ENCODE results near the gene NUTM2G.
"Not testable (repeated sequence)": the region's sequence is repeated elsewhere in the genome, so short reads cannot be mapped to it uniquely, and the experiment has no call there.

NUTM2G gene, protein sequence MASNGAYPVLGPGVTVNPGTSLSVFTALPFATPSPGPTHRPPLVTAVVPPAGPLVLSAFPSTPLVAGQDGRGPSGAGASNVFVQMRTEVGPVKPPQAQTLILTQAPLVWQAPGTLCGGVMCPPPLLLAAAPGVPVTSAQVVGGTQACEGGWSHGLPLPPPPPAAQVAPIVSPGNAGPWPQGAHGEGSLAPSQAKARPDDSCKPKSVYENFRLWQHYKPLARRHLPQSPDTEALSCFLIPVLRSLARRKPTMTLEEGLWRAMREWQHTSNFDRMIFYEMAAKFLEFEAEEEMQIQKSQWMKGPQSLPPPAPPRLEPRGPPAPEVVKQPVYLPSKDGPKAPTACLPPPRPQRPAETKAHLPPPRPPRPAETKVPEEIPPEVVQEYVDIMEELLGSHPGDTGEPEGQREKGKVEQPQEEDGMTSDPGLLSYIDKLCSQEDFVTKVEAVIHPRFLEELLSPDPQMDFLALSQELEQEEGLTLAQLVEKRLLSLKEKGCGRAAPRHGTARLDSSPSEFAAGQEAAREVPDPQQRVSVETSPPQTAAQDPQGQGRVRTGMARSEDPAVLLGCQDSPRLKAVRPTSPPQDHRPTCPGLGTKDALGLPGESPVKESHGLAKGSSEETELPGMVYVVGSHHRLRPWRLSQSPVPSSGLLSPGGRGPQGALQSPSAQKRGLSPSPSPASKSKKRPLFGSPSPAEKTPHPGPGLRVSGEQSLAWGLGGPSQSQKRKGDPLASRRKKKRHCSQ

DNA sequence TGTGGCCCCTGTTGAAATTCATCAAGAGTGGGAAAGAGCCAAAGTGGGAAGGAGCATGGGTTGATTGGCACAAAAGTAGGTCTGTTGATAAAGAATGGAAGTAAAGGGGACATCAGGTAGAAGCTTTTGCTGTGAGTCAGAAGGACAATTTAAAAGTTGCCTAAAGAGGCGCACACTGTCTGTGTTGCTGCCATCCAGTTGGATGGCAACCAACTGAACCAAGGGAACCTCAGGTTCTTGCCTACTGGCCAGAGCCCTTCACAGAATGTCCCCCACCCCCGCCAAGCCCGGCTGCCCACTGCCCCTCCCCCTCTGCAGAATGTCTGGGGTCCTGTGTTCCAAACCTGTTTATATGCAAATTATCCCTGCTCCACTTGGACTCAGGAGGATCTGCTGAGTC lies at the start of gene NUTM2G:
TSS of gene NUTM2G (plus strand) at position 301 of the 400 bp plus-strand sequence. CDS start 182 bp downstream, outside the sequence.
- not testable (repeated sequence) for DNase-seq (ENCODE audit: extremely low read depth, low read depth)

DNA sequence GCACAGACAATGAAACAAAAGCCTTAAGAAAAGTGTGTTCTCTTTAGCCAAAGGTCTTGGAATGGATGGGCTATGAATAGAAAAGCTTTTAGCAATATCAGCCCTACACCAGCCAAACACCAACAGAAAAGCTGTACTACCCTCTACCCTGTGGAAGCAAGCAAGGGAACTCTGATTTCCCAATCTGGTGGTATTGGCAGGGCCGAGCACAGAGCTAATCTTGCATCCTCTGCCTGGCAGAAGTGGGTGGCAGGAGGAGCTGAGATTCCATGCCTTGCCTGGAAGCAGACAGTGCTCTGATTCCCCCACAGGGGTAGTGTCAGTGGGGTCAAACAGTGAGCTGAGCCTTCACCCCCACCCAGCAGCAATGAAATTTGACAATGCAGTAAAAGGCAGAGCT lies 44.7 kb upstream of the NUTM2G start:
- TF ChIP-seq, protein P1, sequence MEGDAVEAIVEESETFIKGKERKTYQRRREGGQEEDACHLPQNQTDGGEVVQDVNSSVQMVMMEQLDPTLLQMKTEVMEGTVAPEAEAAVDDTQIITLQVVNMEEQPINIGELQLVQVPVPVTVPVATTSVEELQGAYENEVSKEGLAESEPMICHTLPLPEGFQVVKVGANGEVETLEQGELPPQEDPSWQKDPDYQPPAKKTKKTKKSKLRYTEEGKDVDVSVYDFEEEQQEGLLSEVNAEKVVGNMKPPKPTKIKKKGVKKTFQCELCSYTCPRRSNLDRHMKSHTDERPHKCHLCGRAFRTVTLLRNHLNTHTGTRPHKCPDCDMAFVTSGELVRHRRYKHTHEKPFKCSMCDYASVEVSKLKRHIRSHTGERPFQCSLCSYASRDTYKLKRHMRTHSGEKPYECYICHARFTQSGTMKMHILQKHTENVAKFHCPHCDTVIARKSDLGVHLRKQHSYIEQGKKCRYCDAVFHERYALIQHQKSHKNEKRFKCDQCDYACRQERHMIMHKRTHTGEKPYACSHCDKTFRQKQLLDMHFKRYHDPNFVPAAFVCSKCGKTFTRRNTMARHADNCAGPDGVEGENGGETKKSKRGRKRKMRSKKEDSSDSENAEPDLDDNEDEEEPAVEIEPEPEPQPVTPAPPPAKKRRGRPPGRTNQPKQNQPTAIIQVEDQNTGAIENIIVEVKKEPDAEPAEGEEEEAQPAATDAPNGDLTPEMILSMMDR (IDR thresholded peaks at IDR 0.05; ENCODE audit: low read depth, low read length): no peak

DNA sequence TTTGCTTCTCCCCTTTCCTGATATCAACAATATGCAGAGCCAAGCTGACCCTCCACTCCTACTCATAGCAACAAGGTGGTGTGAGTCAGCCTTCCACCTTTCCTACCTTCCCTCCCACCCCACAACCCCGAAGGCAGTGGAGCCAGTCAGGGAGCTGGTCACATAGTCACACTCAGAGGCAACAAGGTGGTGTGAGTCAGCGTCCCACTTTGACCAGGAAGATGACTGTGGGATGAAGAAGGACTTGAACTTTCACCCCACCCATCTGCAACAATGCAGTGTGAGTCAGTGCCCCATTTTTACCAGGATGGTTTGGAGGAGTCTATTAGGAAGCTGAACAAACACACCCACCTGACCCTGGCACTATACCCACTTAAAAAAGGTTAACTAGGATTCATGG lies 44.2 kb upstream of the NUTM2G start:
- TF ChIP-seq, protein P1 (IDR thresholded peaks at IDR 0.05; ENCODE audit: low read depth, low read length): no peak
- no peak for DNase-seq (ENCODE audit: extremely low read depth, low read depth)

More for the DNA sequence above, 44.7 kb upstream of the NUTM2G start:
- DNase-seq (ENCODE audit: extremely low read depth, low read depth): no peak

DNA sequence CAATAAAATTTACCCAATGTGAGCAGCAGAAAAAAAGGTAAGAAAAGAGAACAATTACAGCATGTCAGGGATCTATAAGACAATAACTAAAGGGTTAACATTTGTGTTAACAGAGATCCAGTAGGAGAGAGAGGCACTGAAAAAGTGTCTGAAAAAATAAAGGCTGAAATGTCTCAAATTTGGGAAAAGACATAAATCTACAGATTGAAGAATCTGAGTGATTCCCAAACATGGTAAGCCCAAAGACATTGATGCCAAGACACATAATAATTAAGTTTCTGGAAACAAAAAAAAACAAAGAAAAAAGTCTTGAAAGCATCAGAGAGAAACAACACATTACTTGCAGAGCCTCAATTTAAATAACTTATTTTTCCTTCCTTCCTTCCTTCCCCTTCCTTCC lies 43.2 kb upstream of the NUTM2G start:
- no peak for DNase-seq (ENCODE audit: extremely low read depth, low read depth)
- TF ChIP-seq, protein P1 (IDR thresholded peaks at IDR 0.05; ENCODE audit: low read depth, low read length): no peak

DNA sequence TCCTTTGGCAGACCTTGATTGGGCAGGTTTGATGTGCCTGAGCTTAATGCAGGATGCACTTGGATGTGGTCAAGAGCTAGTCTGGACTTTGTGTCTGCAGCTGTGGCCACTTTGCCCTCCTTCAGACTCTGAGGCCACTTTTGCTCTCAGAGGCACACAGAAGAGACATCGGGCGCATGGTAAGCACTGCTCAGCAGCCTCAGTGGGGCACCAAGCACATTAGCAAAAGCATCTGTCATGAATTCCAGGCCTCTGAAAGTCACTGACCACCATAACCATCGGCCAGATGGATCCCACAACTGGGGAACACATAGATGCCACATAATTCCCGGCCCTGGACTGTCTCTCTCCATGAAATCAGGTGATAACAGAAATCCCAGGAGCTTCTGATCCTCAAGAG lies 40.1 kb upstream of the NUTM2G start:
- TF ChIP-seq, protein P1 (IDR thresholded peaks at IDR 0.05; ENCODE audit: low read depth, low read length): no peak

DNA sequence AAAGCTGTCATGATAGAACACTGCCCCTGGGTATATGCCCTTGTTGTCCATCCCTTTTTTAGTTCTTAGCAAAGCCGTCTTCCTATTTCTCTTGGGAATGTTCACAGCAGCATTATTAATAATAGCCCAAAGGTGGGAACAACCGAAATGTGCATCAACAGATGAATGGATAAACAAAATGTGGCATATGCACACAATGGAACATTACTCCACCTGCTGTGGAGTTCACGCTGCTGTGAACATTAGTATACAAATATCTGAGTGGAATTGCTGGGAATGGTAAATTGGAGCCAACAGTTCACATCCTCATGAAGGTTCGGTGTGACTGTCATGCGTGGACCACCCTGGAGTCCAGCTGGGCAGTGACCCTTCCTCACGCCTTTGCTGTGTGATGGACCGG lies 36.5 kb upstream of the NUTM2G start:
- DNase-seq (ENCODE audit: extremely low read depth, low read depth): no peak
- TF ChIP-seq, protein P1 (IDR thresholded peaks at IDR 0.05; ENCODE audit: low read depth, low read length): no peak

More for the DNA sequence above, 40.1 kb upstream of the NUTM2G start:
- DNase-seq (ENCODE audit: extremely low read depth, low read depth): no peak

DNA sequence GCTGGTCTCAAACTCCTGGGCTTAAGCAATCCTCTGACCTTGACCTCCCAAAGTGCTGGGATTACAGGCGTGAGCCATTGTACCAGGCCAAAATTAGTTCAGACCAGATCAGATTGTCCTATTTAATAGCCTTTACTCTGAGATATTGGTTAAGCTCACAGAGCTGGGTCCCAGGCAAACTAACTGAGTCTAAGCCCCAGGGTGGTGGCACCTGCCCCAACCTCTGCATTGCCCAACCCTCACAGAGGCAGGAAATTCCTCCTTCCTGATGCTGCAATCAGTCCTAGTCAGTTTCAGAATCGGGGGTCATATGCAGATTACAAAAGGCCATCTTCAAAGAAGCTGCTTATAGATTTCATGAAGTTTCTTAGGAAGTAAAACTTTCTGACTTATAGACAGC lies 28.6 kb upstream of the NUTM2G start:
- DNase-seq (ENCODE audit: extremely low read depth, low read depth): not testable (repeated sequence)

DNA sequence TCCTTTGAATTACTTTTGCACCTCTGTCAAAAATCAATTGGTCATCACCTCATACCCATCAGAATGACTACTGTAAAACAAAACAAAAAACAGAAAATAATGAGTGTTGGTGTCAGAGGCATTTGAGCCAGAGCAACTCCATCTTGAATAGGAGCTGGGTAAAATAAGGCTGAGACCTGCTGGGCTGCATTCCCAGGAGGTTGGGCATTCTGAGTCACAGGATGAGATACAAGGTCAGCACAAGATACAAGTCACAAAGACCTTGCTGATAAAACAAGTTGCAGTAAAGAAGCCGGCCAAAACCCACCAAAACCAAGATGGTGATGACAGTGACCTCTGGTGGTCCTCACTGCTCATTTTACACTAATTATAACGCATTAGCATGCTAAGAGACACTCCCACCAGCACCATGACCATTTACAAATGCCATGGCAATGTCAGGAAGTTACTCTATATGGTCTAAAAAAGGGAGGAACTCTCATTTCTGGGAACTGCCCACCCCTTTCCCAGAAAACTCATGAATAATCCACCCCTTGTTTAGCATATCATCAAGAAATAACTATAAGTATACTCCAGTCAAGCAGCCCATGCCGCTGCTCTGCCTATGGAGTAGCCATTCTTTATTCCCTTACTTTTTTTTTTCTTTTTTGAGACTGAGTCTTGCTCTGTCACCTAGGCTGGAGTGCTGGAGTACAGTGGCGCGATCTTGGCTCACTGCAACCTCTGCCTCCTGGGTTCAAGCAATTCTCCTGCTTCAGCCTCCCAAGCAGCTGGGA lies 23.5 kb upstream of the NUTM2G start:
- DNase-seq (ENCODE audit: extremely low read depth, low read depth): not testable (repeated sequence)

DNA sequence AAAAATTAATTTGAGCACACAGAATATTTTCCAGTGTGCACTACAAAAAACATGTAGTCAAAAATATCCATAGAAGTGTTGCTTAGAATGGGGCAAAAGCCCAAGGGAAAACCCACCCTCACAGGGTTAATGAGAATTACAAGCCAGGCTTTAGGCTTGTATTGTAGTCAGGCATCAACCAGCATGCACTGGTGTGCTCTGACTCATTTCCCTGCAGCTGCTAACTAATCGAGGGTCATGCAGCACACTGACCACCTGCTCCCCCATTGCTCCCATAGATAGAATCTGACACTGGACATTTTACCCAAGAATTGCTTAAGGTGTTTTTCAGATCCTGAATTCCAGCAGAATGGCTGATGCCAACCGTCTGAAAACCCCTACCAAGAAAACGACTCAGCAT lies 20.2 kb upstream of the NUTM2G start:
- not testable (repeated sequence) for DNase-seq (ENCODE audit: extremely low read depth, low read depth)

DNA sequence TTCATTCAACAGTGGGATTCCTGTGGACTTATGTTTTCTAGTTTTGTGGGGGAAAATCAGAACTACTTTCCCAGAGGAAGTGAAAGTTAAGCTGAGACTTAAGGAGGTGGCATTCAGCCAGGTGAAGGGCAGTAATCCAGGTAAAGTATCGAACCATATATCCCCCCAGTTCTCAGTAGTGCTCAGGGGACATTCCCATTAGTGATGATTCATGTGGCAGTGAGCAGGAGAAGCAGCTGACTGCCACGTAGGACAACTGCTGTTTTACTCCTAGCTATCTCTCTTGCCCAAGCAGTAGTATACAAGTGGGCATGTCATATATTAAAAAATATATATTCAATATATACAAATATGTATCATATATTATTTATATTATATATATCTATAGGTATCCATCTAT lies 13.1 kb upstream of the NUTM2G start:
- DNase-seq (ENCODE audit: extremely low read depth, low read depth): not testable (repeated sequence)

DNA sequence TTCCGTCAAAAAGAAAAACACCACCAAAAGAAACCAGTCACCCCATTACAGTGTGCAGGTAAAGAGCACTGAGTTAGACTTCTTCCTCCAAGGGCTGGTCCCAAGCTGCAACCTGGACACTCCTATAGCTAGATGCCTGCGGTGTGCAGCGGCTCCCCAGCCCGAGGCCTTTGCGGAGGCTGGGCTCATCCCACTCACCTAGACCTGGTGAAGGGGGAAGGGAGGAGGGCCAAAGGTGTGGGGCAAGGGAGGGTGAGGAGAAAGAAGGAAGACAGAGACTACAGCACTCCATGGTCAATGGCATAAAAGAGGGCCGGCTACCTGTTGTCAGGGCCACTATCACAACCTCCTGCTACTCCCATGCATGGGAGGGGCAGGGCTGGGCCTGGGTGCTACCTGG lies 12.1 kb upstream of the NUTM2G start:
- not testable (repeated sequence) for DNase-seq (ENCODE audit: extremely low read depth, low read depth)

DNA sequence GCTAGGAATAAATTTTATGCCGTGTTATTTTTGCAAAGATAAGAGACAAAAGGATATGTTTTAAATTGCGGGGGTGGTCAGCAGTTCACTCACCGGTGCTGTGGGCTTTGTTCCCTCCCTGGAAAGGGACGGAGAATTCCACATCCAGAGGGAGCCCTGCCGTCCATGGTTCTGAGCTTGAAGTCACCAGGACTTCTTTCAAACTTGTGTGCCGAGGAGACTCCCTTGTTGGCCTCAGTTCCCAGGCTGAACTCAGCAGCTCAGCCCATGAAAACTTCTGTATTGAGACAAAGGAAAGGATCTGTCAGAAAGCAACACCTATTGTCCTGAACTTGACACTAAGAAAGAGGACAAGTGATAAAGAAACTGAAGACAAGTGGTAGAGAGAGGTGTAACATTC lies 10.1 kb upstream of the NUTM2G start:
- not testable (repeated sequence) for DNase-seq (ENCODE audit: extremely low read depth, low read depth)

DNA sequence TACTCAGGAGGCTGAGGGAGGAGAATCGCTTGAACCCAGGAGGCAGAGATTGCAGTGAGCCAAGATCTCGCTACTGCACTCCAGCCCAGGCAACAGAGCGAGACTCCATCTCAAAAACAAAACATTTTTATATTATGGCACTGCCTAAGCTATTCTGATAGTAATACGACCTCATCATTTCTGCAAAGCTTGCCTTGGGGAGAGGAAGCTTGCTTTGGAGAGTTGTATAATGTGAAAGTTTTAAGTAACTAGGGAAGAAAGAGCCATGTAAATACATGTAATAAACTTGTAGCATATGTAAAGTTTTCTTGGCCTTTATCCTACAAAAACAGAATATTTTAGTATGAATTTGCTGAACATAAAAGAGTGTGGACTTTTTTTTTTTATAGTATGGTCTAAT lies 7.8 kb upstream of the NUTM2G start:
- not testable (repeated sequence) for DNase-seq (ENCODE audit: extremely low read depth, low read depth)

Measured in AG09319 (cell line).